GM19467 (cell line): ENCODE results near the gene INF2.

Experiments used
- ATAC-seq: cut with Tn5 transposase; IDR thresholded peaks from one replicate; pipeline ENCODE4 v1.9.1; 2021; ENCODE audit warnings: mild to moderate bottlenecking, moderate library complexity; ENCODE audit not compliant: unreplicated experiment

The INF2 gene

DNA sequence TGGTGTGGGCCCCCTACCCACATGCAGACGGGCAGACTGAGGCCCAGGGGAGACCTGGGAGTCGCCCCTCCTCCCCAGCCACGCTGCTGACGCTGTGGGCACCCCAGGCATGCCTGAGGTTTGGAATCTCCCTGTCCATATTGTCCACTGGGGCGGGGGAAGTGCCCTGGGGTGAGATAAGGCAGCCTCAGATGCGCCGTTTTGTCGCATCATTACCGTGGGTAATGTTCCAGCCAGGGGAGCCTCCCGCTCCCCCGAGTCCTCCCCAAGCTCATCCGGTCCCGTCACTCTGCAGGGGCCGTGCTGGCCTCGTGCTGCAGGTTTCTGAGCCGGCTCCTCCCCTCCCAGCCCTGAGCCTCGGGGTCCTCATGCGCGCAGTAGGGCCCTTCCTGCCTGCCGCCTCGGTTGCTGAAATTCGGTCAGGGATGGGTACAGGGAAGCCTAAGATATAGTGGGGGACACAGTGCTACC is 11.4 kb downstream of the INF2 start:
- ATAC-seq: no peak

DNA sequence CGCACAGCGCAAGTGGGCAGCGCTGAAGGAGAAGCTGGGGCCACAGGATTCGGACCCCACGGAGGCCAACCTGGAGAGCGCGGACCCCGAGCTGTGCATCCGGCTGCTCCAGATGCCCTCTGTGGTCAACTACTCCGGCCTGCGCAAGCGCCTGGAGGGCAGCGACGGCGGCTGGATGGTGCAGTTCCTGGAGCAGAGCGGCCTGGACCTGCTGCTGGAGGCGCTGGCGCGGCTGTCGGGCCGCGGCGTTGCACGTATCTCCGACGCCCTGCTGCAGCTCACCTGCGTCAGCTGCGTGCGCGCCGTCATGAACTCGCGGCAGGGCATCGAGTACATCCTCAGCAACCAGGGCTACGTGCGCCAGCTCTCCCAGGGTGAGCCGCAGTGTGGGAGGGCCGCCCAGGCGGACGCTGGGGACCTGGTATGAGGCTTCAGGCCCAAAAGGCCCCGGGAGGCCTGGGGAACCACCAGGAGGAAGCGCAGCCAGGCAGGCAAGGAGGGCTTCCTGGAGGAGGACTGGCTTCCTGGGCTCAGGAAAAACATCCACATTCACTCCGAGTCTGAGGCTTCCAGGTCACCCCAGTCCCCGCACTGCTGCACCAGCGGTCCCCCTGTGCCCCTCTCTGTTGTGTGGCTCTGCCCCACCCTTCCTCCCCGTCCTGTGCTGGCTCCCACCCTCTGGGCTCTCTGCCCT is 12.1 kb downstream of the INF2 start:
- ATAC-seq: no peak

- no peak for ATAC-seq
These were observed 12.7 kb downstream of the INF2 start for GRCh38 chr14:104702106-104702505.

DNA sequence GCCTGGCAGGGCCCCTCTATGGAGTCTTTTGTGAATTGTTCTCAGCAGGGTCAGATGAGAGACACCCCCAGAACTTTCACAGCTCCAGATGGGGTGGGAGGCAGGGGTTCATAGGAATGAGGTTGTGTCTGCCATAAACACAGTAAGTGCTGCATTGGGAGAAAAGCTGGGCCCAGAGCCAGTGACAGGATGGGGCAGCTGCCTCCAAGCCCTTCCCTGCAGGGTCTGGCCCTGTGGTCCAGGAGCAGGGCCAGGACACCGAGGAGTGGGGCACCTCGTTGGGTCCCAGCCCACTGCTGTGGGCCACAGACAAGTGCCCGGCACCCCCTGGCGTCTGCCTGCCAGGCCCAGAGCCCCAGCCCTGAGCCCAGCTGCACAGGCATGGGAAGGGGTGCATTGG is 13.3 kb downstream of the INF2 start:
- ATAC-seq: no peak

DNA sequence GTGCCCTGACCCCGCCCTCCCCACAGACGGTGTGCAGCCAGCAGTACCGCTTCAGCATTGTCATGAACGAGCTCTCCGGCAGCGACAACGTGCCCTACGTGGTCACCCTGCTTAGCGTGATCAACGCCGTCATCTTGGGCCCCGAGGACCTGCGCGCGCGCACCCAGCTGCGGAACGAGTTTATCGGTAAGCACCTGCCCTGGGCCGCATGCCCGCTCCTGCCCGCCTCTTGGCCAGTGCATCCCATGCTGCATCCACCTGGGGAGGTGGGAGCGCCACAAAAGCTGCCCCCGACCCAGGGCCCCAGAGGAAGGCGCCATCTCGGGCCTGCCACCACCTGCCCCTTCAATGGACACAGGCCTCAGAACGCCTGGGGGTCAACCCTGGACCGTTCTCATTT is 13.9 kb downstream of the INF2 start:
- ATAC-seq: no peak

- no peak for ATAC-seq
These were observed 14.8 kb downstream of the INF2 start for GRCh38 chr14:104704252-104704651.

GRCh38 chr14:104705340-104706047 is 16.1 kb downstream of the INF2 start:
- no peak for ATAC-seq

- ATAC-seq: no peak
These were observed 17.6 kb downstream of the INF2 start for GRCh38 chr14:104706733-104707607.

DNA sequence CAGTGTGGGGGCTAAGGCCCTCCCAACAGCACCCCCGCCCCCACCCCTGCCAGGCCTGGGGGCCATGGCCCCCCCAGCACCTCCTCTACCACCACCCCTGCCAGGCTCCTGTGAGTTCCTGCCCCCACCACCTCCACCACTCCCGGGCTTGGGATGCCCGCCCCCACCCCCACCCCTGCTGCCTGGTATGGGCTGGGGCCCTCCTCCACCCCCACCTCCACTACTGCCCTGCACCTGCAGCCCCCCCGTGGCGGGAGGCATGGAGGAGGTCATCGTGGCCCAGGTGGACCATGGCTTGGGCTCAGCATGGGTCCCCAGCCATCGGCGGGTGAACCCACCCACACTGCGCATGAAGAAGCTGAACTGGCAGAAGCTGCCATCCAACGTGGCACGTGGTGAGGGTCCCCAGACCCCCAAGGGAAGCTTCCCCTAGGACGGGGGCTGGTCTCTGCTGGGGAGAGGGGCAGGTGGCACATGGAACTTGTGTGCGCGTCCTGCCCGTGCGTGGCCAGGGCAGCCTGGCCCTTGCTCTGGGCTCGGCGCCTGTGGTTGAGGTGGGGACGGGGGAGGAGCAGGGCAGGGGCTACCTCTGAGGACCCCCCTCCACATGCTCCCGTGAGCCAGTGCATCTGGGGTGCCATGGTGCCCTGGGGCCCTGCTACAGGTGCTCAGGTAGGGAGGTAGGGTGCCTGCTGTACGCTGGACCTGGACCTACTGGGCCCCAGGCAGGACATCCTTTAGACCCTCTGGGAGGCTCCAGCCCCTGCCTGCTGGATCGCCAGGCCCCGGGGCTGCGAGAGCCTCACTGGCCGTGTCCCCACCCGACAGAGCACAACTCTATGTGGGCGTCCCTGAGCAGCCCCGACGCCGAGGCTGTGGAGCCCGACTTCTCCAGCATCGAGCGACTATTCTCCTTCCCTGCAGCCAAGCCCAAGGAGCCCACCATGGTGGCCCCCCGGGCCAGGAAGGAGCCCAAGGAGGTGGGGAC is 18.5 kb downstream of the INF2 start:
- no peak for ATAC-seq

DNA sequence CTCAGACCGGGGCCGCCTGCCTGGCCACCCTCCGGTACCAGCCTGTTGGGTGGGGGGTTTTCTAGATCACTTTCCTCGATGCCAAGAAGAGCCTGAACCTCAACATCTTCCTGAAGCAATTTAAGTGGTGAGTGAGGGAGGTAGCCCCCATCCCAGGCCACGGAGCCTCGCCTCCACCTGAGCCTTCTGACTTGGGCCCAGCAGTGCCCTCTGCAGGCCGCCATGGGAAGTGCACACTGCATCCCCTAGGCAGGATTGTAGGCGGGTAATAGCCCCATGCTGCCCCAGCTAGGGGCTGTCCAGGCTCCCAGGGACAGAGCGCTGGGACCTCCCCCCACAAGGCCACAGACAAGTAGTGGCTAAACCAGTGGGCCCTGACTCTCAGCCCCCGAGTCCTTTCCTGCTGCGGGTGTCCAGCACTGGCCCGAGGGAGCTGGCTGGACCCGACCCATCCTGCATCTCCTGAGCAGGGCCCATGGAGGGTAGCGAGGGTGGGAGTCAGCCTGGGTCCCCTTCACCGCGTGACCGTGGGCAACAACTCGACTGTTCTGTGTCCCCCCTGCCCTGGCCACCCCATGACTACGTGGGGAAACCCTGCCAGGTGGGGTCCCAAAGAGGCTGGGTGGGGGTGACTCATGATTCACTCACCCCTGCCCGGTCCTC is 19.3 kb downstream of the INF2 start:
- ATAC-seq: no peak

GRCh38 chr14:104709387-104710039 is 20.1 kb downstream of the INF2 start:
- no peak for ATAC-seq

GRCh38 chr14:104710071-104710735 is 20.8 kb downstream of the INF2 start:
- ATAC-seq: no peak

- no peak for ATAC-seq
These were observed 23.7 kb downstream of the INF2 start for GRCh38 chr14:104712881-104713734.

GRCh38 chr14:104714066-104714465 is 24.6 kb downstream of the INF2 start:
- ATAC-seq: no peak

DNA sequence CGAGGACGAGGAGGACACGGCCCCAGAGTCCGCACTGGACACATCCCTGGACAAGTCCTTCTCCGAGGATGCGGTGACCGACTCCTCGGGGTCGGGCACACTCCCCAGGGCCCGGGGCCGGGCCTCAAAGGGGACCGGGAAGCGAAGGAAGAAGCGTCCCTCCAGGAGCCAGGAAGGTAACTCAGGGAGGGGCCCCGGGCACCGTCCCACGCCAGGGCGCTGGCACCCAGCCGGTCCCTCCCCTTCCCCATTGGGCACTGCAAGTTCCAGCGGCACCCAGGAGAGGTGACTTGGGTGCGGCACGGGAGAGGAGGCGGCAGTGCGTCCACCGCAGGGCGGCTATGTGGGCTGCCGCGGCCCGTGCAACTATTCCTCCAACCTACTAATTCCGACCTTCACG is 25.3 kb downstream of the INF2 start:
- ATAC-seq: no peak

DNA sequence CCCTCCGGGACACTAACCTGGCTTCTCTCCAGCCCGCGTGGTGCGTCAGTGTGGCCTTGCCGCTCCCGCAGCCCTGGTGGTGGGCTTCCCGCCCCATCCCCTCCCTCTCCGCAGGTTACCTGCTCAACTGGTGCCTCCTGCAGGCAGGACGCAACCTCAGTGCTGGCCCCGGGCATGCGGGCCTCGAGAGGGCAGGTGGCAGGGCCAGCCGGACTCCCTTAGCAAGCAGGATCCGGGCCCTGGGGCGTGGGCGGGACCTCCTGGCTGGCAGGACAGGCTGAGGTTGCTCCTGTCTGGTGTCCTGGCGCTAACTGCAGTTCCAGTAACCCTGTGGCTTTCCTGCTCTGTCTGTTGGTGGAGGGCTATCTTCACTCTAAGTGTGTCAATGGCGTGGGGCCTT is 26.0 kb downstream of the INF2 start:
- no peak for ATAC-seq

DNA sequence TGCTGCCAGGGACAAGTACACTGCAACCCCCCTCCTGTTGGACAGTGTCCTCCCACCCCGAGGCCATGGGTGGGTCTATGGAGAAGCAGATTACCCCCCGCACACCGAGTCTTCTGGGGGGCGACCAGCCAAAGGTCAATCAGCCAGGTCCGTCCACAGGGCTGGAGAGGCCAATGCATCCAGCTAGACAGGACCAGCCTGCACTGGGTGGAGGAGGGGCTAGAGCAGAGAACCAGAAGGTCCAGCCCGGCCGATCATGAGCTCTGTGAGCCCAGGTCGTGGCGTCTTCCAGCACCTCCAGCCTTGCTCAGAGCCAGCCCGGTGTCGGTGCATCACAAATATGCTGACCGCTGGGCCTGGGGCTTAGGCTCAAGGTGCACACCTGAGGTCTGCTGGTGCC is 26.5 kb downstream of the INF2 start:
- no peak for ATAC-seq

- no peak for ATAC-seq
These were observed 27.7 kb downstream of the INF2 start for GRCh38 chr14:104717137-104717536.
